Measurements from ENCODE around the gene SLC38A1. TPM values are rescaled to one million over a fixed set of nuclear protein-coding genes. Genes with fewer than 3 reads are reported as not detected.
A peak's percentile ranks its signal among the peaks of the same experiment; 100 is the strongest.

SLC38A1 gene
- polyA plus RNA-seq, 1 of the 3 experiments (the other 2 are of a cell fraction): 20.7 TPM

- Histone ChIP-seq H3K27me3 (ENCODE audit: insufficient read depth) (no peaks in the 10 kb centered on the region), H3K9me2 (no peaks in the 10 kb centered on the region), H3K4me2 (no peak overlapping the region), H3K4me3 (ENCODE audit: low read depth in 2 of 2, low read length in 1 of 2) (no peak overlapping the region), H3K27ac (ENCODE audit: low read depth in 2 of 2, low read length in 1 of 2) (no peak overlapping the region), H3F3A (replicated peaks; ENCODE audit: insufficient read depth) (peaks cover 11% of the 10 kb centered on the region), H3K9ac (no peak overlapping the region), H3K36me3 (replicated peaks in 1 of 2; ENCODE audit: control insufficient read depth in 1 of 2, insufficient read depth in 2 of 2, low read length in 1 of 2) (peaks cover 22 to 29% of the 10 kb centered on the region in 2 experiments), H3K4me1 (ENCODE audit: control insufficient read depth in 1 of 2, insufficient read depth in 2 of 2, low read depth in 1 of 2, low read length in 1 of 2) (peaks cover 19 to 28% of the 10 kb centered on the region in 2 experiments; a peak in 3 of 4 replicates), H4K20me1 (ENCODE audit: insufficient read depth) (peaks cover 50% of the 10 kb centered on the region), H3K79me2 (ENCODE audit: insufficient read depth) (peaks cover 96% of the 10 kb centered on the region), H3K9me3 (no peaks in the 10 kb centered on the region), H2AFZ (ENCODE audit: low read depth) (no peak overlapping the region)
- POLR2A ChIA-PET: no interaction called here
- TF ChIP-seq FOXM1 (IDR thresholded peaks at IDR 0.05; ENCODE audit: low read depth) (no peak), RFX5 (IDR thresholded peaks at IDR 0.05; ENCODE audit: low read length) (no peak), TEAD4 (IDR thresholded peaks at IDR 0.05; ENCODE audit: borderline replicate concordance, insufficient read depth) (no peak), NRF1 (IDR thresholded peaks at IDR 0.05; ENCODE audit: low read depth, low read length) (no peak), PBX3 (IDR thresholded peaks at IDR 0.05) (no peak), MAX (IDR thresholded peaks at IDR 0.05; ENCODE audit: low read depth) (no peak)
- 94% methylated on average over 2 of the region's 2 CpGs for WGBS (ENCODE audit: low lambda C conversion rate)
- DNase-seq: no peak
- CTCF ChIA-PET: no interaction called here
Observed at GRCh38 chr12:46258129-46258528, 10.7 kb downstream of the SLC38A1 start.

GRCh38 chr12:46256942-46257341 lies 11.9 kb downstream of the SLC38A1 start:
- Histone ChIP-seq H3K79me2 (ENCODE audit: insufficient read depth) (peaks cover 93% of the 10 kb centered on the region), H3K27me3 (ENCODE audit: insufficient read depth) (no peaks in the 10 kb centered on the region), H3K9ac (no peak overlapping the region), H3F3A (replicated peaks; ENCODE audit: insufficient read depth) (peaks cover 16% of the 10 kb centered on the region), H3K36me3 (replicated peaks in 1 of 2; ENCODE audit: control insufficient read depth in 1 of 2, insufficient read depth in 2 of 2, low read length in 1 of 2) (peaks cover 25 to 30% of the 10 kb centered on the region in 2 experiments), H4K20me1 (ENCODE audit: insufficient read depth) (peaks cover 44% of the 10 kb centered on the region), H3K4me3 (ENCODE audit: low read depth in 2 of 2, low read length in 1 of 2) (no peak overlapping the region), H2AFZ (ENCODE audit: low read depth) (no peak overlapping the region), H3K27ac (ENCODE audit: low read depth in 2 of 2, low read length in 1 of 2) (peak overlapping the region in 1 of 2 experiments; percentile 79; a peak in 2 of 4 replicates), H3K9me3 (no peaks in the 10 kb centered on the region), H3K4me1 (ENCODE audit: control insufficient read depth in 1 of 2, insufficient read depth in 2 of 2, low read depth in 1 of 2, low read length in 1 of 2) (peaks cover 19 to 26% of the 10 kb centered on the region in 2 experiments; a peak in 3 of 4 replicates), H3K9me2 (no peaks in the 10 kb centered on the region), H3K4me2 (no peak overlapping the region)
- POLR2A ChIA-PET: interaction anchor here (1.9 kb wide), 1 partner anchor 12 kb away, joined by 8 read pairs; the partner anchor contains the start of gene SLC38A1
- TF ChIP-seq USF2 (IDR thresholded peaks at IDR 0.05; ENCODE audit: borderline replicate concordance, low read depth, low read length): no peak
- no peak for TF ChIP-seq FOXJ3 (CRISPR knock-in tag; IDR thresholded peaks at IDR 0.05)
- no peak for TF ChIP-seq FOSL2 (IDR thresholded peaks at IDR 0.05; ENCODE audit: borderline replicate concordance, low read depth)
- TF ChIP-seq ZBTB33 (IDR thresholded peaks at IDR 0.05; ENCODE audit: borderline replicate concordance, low read depth): no peak
- TF ChIP-seq RFX5 (IDR thresholded peaks at IDR 0.05; ENCODE audit: low read length): no peak
- TF ChIP-seq MAX (IDR thresholded peaks at IDR 0.05; ENCODE audit: low read depth): no peak
- no peak for TF ChIP-seq RXRA (IDR thresholded peaks at IDR 0.05; ENCODE audit: borderline replicate concordance, low read depth)
- no peak for TF ChIP-seq MEF2A (IDR thresholded peaks at IDR 0.05; ENCODE audit: borderline replicate concordance, low read depth)
- no peak for TF ChIP-seq SIN3A (IDR thresholded peaks at IDR 0.05; ENCODE audit: borderline replicate concordance, low read depth, low read length)
- TF ChIP-seq ELF1 (IDR thresholded peaks at IDR 0.05): no peak
- TF ChIP-seq EZH2phosphoT487 (IDR thresholded peaks at IDR 0.05; ENCODE audit: borderline replicate concordance, low read depth): no peak
- TF ChIP-seq FOXM1 (IDR thresholded peaks at IDR 0.05; ENCODE audit: low read depth): no peak
- no peak for TF ChIP-seq GATA2 (CRISPR knock-in tag; IDR thresholded peaks at IDR 0.05)
- no peak for TF ChIP-seq IRF3 (IDR thresholded peaks at IDR 0.05; ENCODE audit: low read depth, low read length)
- TF ChIP-seq YY1 (IDR thresholded peaks at IDR 0.05; ENCODE audit: low read depth): no peak
- no peak for TF ChIP-seq TCF12 (IDR thresholded peaks at IDR 0.05)
- no peak for TF ChIP-seq EP300 (IDR thresholded peaks at IDR 0.05; ENCODE audit: borderline replicate concordance in 1 of 2, low read depth in 1 of 2, low read length in 1 of 2)
- no peak for TF ChIP-seq SMC3 (IDR thresholded peaks at IDR 0.05; ENCODE audit: low read depth, low read length)
- no peak for TF ChIP-seq MXI1 (IDR thresholded peaks at IDR 0.05; ENCODE audit: low read depth, low read length)
- WGBS (ENCODE audit: low lambda C conversion rate): 96% methylated on average over 3 of the region's 3 CpGs
- CTCF ChIA-PET: no interaction called here
- no peak for DNase-seq

All from SK-N-SH (cell line).